DND-41 (cell line): Measurements from ENCODE around the gene PMAIP1.

ENCODE experiments used
- CTCF ChIP-seq: IDR thresholded peaks from 2 replicates; pipeline ENCODE4 v1.5.1; 2012; ENCODE audit warnings: borderline replicate concordance, low read length, moderate library complexity, mild to moderate bottlenecking; ENCODE audit not compliant: poor library complexity, severe bottlenecking; ENCODE audit errors: extremely low read depth
- EZH2 ChIP-seq: IDR thresholded peaks from 3 replicates; pipeline ENCODE4 v1.6.1; 2012; ENCODE audit warnings: borderline replicate concordance, low read depth, mild to moderate bottlenecking, moderate library complexity, low read length, inconsistent platforms; ENCODE audit not compliant: severe bottlenecking

- TF ChIP-seq EZH2 (no peak), CTCF (no peak)
Measured at GRCh38 chr18:59951591-59951990, 51.8 kb downstream of the PMAIP1 start.
